ENCODE results near the gene SELENOK.

The SELENOK gene

DNA sequence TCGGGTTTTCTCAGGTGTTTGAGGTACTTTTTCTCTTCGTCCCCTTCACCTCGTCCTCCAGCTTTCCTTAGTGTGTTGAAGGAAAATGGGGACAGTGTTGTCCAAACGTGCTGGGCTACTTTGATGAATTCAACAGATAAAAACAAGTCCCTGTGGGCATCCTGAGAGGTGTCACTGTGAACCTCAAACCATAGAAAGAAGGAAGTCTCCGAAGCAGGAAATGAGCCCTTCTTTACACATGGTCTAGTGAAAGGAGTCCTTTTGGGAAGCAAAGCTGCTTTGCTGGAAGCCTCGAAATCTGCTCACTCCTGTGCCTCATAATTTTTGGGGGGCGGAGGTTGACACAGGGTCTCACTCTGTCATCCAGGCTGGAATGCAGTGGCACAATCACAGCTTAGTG lies 34.7 kb downstream of the SELENOK start:
- in situ Hi-C loops (cut with HindIII; ENCODE audit: low sequenced_read_pairs) = no loop called here
- H3K4me3 ChIP-seq (ENCODE audit: low read depth, low read length) = no peak overlapping the region
- DNase-seq (ENCODE audit: low read depth, low spot score) = no peak
- TF ChIP-seq, protein P1, sequence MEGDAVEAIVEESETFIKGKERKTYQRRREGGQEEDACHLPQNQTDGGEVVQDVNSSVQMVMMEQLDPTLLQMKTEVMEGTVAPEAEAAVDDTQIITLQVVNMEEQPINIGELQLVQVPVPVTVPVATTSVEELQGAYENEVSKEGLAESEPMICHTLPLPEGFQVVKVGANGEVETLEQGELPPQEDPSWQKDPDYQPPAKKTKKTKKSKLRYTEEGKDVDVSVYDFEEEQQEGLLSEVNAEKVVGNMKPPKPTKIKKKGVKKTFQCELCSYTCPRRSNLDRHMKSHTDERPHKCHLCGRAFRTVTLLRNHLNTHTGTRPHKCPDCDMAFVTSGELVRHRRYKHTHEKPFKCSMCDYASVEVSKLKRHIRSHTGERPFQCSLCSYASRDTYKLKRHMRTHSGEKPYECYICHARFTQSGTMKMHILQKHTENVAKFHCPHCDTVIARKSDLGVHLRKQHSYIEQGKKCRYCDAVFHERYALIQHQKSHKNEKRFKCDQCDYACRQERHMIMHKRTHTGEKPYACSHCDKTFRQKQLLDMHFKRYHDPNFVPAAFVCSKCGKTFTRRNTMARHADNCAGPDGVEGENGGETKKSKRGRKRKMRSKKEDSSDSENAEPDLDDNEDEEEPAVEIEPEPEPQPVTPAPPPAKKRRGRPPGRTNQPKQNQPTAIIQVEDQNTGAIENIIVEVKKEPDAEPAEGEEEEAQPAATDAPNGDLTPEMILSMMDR (IDR thresholded peaks at IDR 0.05; ENCODE audit: low read depth, low read length) = no peak

GRCh38 chr3:53850895-53851294 lies 40.8 kb downstream of the SELENOK start:
- peak; percentile 11 for DNase-seq (ENCODE audit: low read depth, low spot score)
- TF ChIP-seq, protein P1 (IDR thresholded peaks at IDR 0.05; ENCODE audit: low read depth, low read length) = no peak
- in situ Hi-C loops (cut with HindIII; ENCODE audit: low sequenced_read_pairs) = no loop called here
- H3K4me3 ChIP-seq (ENCODE audit: low read depth, low read length) = no peak overlapping the region

DNA sequence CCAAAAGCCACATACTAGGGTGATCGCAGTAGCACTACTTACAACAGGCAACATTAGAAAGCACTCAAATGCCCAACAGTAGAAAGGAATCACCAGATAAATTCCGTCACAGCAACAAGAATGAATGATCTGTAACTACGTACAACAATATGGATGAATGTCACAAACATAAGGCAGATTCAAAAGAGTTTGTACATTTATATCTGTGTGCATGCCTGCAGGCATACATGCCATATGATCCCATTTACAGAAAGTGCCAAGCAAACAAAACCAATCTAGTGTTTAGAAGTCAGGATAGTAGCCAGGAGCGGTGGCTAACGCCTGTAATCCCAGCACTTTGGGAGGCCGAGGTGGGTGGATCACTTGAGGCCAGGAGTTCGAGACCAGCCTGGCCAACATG lies 41.7 kb downstream of the SELENOK start:
- H3K4me3 ChIP-seq (ENCODE audit: low read depth, low read length) = no peak overlapping the region
- DNase-seq (ENCODE audit: low read depth, low spot score) = no peak
- TF ChIP-seq, protein P1 (IDR thresholded peaks at IDR 0.05; ENCODE audit: low read depth, low read length) = no peak
- in situ Hi-C loops (cut with HindIII; ENCODE audit: low sequenced_read_pairs) = no loop called here

DNA sequence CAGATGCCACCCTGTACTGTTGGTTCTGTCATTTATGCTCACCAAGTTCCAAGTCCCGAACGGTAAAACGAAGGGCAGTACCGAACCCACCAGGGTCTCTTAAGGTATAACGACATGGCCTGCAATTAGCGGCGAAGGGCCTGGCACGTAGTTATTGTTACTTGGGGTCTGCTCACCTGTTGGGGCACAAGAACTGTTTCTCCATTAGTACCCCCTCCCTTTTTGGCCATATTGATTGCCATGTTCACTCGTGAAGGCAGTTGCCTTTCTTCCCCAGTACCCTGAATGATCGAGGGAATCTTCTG lies 44.9 kb downstream of the SELENOK start:
- in situ Hi-C loops (cut with HindIII; ENCODE audit: low sequenced_read_pairs) = no loop called here
- H3K4me3 ChIP-seq (ENCODE audit: low read depth, low read length) = no peak overlapping the region
- TF ChIP-seq, protein P1 (IDR thresholded peaks at IDR 0.05; ENCODE audit: low read depth, low read length) = no peak
- no peak for DNase-seq (ENCODE audit: low read depth, low spot score)

- H3K4me3 ChIP-seq (ENCODE audit: low read depth, low read length) = peak within 1 kb of the TSS; percentile 46
- no peak for DNase-seq (ENCODE audit: low read depth, low spot score)
- in situ Hi-C loops (cut with HindIII; ENCODE audit: low sequenced_read_pairs) = no loop called here
- TF ChIP-seq, protein P1 (IDR thresholded peaks at IDR 0.05; ENCODE audit: low read depth, low read length) = no peak
Measured at GRCh38 chr3:53846134-53846850, 45.4 kb downstream of the SELENOK start, which contains the start of the genes CHDH and IL17RB. Gene CHDH, minus strand, starts transcription at chr3:53846419. Its CDS starts 22,411 bp downstream, at chr3:53824008. Gene IL17RB, plus strand, starts transcription at chr3:53846568. Its CDS starts 21 bp downstream, at chr3:53846589.

- in situ Hi-C loops (cut with HindIII; ENCODE audit: low sequenced_read_pairs) = no loop called here
- peak overlapping the region; percentile 46 for H3K4me3 ChIP-seq (ENCODE audit: low read depth, low read length)
- TF ChIP-seq, protein P1 (IDR thresholded peaks at IDR 0.05; ENCODE audit: low read depth, low read length) = no peak
- no peak for DNase-seq (ENCODE audit: low read depth, low spot score)
Measured at GRCh38 chr3:53845881-53846133, 45.9 kb downstream of the SELENOK start.

Measured in astrocyte of the spinal cord (primary cell).